ENCODE measurements around the gene IGFBPL1. TPM values are rescaled to one million over a fixed set of nuclear protein-coding genes. Genes with fewer than 3 reads are reported as not detected.

Gene IGFBPL1
- total RNA-seq, 2 donors from 2014 or later: 0.32 to 14.3 TPM

DNA sequence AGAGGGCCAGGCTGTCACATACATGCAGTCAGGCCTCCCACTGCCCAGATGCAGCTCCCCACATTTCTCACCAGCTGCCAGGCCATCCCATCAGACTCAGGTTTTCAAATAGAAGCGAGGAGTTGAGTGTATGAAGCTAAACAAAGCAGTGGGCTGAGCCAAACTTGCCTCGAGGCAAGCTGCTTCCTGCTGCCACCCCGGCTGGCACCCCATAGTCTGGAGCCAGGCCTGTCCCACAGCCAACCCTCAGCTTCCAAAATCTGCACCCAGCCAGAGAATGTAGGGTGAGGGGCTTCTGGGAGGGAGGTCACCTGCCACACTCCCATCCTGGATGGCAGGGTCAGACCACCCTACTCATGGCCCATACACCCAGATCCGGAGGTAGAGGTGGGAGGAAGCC lies 54.1 kb downstream of the IGFBPL1 start:
- intact Hi-C loops (cut with DNase I): loop anchor here (5.0 kb wide), 1 partner anchor 62 kb away; no protein-coding TSS in a partner anchor
- no peaks in the 10 kb centered on the region for H3K36me3 ChIP-seq
- H3K27me3 ChIP-seq (replicated peaks; ENCODE audit: insufficient read depth): no peaks in the 10 kb centered on the region
- TF ChIP-seq, protein P1, sequence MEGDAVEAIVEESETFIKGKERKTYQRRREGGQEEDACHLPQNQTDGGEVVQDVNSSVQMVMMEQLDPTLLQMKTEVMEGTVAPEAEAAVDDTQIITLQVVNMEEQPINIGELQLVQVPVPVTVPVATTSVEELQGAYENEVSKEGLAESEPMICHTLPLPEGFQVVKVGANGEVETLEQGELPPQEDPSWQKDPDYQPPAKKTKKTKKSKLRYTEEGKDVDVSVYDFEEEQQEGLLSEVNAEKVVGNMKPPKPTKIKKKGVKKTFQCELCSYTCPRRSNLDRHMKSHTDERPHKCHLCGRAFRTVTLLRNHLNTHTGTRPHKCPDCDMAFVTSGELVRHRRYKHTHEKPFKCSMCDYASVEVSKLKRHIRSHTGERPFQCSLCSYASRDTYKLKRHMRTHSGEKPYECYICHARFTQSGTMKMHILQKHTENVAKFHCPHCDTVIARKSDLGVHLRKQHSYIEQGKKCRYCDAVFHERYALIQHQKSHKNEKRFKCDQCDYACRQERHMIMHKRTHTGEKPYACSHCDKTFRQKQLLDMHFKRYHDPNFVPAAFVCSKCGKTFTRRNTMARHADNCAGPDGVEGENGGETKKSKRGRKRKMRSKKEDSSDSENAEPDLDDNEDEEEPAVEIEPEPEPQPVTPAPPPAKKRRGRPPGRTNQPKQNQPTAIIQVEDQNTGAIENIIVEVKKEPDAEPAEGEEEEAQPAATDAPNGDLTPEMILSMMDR (IDR thresholded peaks at IDR 0.05): no peak
- TF ChIP-seq POLR2AphosphoS5 (IDR thresholded peaks at IDR 0.05) (no peak), POLR2A (IDR thresholded peaks at IDR 0.05) (no peak)
- no peaks in the 10 kb centered on the region for H3K9me3 ChIP-seq
- no peak overlapping the region for H3K27ac ChIP-seq
- no peak for DNase-seq (ENCODE audit: low spot score)
- H3K4me1 ChIP-seq (replicated peaks): no peaks in the 10 kb centered on the region
- H3K4me3 ChIP-seq: no peak overlapping the region
- 48% methylated on average over 4 of the region's 4 CpGs for WGBS

DNA sequence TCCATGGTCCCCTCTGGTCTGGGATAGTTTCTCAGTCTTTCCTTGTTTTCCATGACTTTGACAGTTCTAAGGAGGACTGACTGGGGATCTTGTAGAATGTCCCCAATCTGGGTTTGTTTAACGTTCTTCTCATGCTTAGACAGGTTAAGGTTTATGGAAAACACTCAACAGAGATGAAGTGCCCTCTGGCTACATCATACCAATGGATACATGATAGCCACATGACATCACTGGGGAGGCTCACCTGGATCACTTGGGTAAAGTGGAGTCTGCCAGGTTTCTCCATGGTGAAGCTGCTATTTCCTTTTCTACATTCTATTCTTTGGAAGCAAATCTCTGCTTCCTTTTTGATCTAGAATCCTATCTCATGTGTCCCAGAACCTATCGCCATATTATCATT lies 55.5 kb downstream of the IGFBPL1 start:
- no peak overlapping the region for H3K4me3 ChIP-seq
- H3K4me1 ChIP-seq (replicated peaks): no peaks in the 10 kb centered on the region
- TF ChIP-seq POLR2AphosphoS5 (IDR thresholded peaks at IDR 0.05): no peak
- TF ChIP-seq, protein P1 (IDR thresholded peaks at IDR 0.05): no peak
- no peak for TF ChIP-seq POLR2A (IDR thresholded peaks at IDR 0.05)
- H3K27me3 ChIP-seq (replicated peaks; ENCODE audit: insufficient read depth): no peaks in the 10 kb centered on the region
- WGBS: 64% methylated on average over 2 of the region's 2 CpGs
- no peak overlapping the region for H3K27ac ChIP-seq
- H3K36me3 ChIP-seq: no peaks in the 10 kb centered on the region
- no peak for DNase-seq (ENCODE audit: low spot score)
- H3K9me3 ChIP-seq: no peaks in the 10 kb centered on the region
- intact Hi-C loops (cut with DNase I): loop anchor here (10.0 kb wide), 1 partner anchor 284 kb away; no protein-coding TSS in a partner anchor

DNA sequence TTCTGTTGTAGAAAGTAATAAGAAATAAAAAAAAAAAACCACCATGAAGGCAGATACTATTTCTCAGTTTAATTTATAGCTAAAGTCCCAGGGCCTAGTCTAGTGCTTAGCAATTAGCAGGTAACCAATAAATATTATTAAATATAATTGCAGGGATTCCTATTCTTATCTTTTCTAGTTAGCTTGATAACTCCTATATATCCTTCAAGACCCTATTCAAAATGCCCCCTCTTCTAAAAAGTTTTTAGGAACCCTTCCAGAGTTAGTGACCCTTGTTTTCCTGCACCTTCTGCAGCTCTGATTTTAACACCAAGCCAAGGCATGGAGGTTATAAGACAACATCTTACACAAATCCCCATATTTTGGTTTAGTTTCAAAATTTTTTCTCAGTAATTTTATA lies 56.4 kb downstream of the IGFBPL1 start:
- TF ChIP-seq POLR2AphosphoS5 (IDR thresholded peaks at IDR 0.05): no peak
- Histone ChIP-seq H3K36me3 (no peaks in the 10 kb centered on the region), H3K27ac (no peak overlapping the region), H3K9me3 (no peaks in the 10 kb centered on the region), H3K4me3 (no peak overlapping the region), H3K27me3 (replicated peaks; ENCODE audit: insufficient read depth) (no peaks in the 10 kb centered on the region), H3K4me1 (replicated peaks) (no peaks in the 10 kb centered on the region)
- intact Hi-C loops (cut with DNase I): loop anchor here (10.0 kb wide), 1 partner anchor 283 kb away; no protein-coding TSS in a partner anchor
- DNase-seq (ENCODE audit: low spot score): no peak

DNA sequence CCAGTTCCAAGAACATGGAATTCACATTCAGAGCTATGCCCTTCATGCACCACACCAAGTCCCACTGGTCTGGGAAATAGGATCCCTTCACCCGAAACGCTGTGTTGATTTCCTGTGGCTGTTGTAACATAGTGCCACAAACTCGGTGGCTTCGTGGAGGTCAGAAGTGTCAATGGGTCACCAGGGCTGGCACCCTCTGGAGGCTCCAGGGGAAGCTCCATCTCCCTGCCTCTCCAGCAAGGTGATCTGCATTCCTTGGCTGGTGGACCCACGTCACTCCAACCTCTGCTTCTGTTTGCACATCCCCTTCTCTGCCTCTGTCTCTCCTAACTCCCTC lies 60.7 kb downstream of the IGFBPL1 start:
- no peak for DNase-seq (ENCODE audit: low spot score)
- Histone ChIP-seq H3K9me3 (no peaks in the 10 kb centered on the region), H3K4me1 (replicated peaks) (no peaks in the 10 kb centered on the region), H3K27me3 (replicated peaks; ENCODE audit: insufficient read depth) (no peaks in the 10 kb centered on the region), H3K4me3 (no peak overlapping the region), H3K27ac (no peak overlapping the region), H3K36me3 (no peaks in the 10 kb centered on the region)
- TF ChIP-seq POLR2AphosphoS5 (IDR thresholded peaks at IDR 0.05) (no peak), POLR2A (IDR thresholded peaks at IDR 0.05) (no peak)
- TF ChIP-seq, protein P1 (IDR thresholded peaks at IDR 0.05): no peak
- 74% methylated on average over 5 of the region's 5 CpGs for WGBS
- intact Hi-C loops (cut with DNase I): loop anchor here (10.0 kb wide), 1 partner anchor 279 kb away; no protein-coding TSS in a partner anchor

DNA sequence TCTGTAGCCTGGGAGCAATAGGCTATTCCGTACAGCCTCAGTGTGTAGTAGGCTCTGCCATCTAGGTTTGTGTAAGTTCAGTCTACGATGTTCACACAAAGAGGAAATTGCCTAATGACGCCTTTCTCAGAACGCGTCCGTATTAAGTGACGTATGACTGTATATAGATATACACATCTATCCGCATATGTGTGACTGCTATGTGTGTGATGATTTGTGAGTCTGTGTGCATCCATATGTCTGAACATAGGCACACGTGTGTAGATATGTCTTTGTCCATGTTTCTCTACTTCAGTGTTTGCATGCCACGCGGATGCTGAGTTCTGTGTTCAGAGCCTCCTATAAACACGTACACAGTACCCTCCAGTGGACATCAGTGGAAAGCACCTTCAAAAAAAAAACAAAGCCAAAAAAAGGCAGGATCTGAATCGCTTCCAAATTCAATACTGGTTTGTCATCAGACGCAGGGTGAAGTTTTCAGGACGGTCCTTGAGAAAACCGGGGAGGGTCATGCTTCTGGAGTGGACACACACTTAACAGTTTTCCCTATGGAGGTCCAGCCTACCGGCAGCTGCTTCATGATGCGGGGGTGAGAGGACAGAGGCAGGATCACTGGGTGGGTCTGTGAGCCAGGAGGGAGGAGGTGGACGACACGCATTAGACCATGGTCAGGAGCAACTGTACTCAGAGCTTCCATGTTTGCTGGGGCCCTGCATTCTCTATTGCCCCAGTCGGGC lies 61.2 kb downstream of the IGFBPL1 start:
- H3K27ac ChIP-seq: no peak overlapping the region
- no peaks in the 10 kb centered on the region for H3K9me3 ChIP-seq
- no peaks in the 10 kb centered on the region for H3K27me3 ChIP-seq (replicated peaks; ENCODE audit: insufficient read depth)
- WGBS: 42% methylated on average over 21 of the region's 21 CpGs
- intact Hi-C loops (cut with DNase I): loop anchor here (10.0 kb wide), 1 partner anchor 278 kb away; no protein-coding TSS in a partner anchor
- H3K4me1 ChIP-seq (replicated peaks): no peaks in the 10 kb centered on the region
- H3K36me3 ChIP-seq: no peaks in the 10 kb centered on the region
- TF ChIP-seq POLR2A (IDR thresholded peaks at IDR 0.05) (no peak), POLR2AphosphoS5 (IDR thresholded peaks at IDR 0.05) (peak; percentile 53)
- TF ChIP-seq, protein P1 (IDR thresholded peaks at IDR 0.05): peak in 3 of 4 experiments; percentile 47 to 64 (median 52)
- no peak overlapping the region for H3K4me3 ChIP-seq
- DNase-seq (ENCODE audit: low spot score): peak; percentile 41
